ENCODE data around the gene CPA4. TPM values are rescaled to one million over a fixed set of nuclear protein-coding genes. Genes with fewer than 3 reads are reported as not detected.

The CPA4 gene
- total and polyA plus RNA-seq, 2 of the 13 experiments (the other 11 are each of a cell fraction or from before 2014, with no cell fraction given), result 0.20 to 0.22 TPM

DNA sequence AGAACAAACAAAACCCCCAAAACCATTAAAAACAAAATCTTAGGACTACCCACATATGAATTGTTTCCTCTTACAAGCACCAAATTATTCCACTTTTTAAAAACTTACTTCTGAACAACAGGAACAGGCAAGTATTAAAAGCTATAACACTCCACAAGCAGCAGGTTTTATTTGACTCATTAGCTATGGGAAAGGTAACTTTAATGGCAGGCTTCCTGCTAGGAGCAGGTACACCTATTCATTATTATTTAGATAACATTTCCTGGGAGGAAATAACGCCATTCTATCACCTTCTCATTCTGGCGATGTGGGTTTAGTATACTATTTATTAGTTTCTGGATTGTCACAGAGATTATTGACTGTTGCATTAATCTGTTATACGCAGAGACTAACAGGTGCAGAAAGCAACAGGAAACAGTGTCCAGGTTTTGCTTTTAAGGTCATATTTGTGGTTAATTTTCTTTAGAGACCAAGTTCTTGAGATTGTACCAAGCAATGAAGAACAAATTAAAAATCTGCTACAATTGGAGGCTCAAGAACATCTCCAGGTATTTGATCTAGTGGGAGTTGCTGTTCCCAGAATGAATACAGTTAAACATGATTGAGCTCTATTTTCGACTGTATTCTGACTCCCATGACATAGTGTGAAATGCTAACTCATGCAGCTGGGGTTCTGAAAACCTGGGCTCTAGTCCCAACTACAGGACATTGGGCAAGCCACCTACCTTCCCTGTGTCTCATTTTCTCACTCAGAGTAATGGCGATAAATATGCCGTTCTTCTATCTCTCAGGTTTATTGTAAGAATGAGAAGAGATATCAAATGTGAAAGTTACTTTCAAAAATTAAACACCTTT, 24.3 kb upstream of the CPA4 start (continued):
- TF ChIP-seq, protein P1, sequence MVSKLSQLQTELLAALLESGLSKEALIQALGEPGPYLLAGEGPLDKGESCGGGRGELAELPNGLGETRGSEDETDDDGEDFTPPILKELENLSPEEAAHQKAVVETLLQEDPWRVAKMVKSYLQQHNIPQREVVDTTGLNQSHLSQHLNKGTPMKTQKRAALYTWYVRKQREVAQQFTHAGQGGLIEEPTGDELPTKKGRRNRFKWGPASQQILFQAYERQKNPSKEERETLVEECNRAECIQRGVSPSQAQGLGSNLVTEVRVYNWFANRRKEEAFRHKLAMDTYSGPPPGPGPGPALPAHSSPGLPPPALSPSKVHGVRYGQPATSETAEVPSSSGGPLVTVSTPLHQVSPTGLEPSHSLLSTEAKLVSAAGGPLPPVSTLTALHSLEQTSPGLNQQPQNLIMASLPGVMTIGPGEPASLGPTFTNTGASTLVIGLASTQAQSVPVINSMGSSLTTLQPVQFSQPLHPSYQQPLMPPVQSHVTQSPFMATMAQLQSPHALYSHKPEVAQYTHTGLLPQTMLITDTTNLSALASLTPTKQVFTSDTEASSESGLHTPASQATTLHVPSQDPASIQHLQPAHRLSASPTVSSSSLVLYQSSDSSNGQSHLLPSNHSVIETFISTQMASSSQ (IDR thresholded peaks at IDR 0.05; ENCODE audit: low read depth), result no peak
- TF ChIP-seq, protein P1 (CRISPR knock-in tag; IDR thresholded peaks at IDR 0.05; ENCODE audit: borderline replicate concordance), result no peak
- TF ChIP-seq, protein P2, sequence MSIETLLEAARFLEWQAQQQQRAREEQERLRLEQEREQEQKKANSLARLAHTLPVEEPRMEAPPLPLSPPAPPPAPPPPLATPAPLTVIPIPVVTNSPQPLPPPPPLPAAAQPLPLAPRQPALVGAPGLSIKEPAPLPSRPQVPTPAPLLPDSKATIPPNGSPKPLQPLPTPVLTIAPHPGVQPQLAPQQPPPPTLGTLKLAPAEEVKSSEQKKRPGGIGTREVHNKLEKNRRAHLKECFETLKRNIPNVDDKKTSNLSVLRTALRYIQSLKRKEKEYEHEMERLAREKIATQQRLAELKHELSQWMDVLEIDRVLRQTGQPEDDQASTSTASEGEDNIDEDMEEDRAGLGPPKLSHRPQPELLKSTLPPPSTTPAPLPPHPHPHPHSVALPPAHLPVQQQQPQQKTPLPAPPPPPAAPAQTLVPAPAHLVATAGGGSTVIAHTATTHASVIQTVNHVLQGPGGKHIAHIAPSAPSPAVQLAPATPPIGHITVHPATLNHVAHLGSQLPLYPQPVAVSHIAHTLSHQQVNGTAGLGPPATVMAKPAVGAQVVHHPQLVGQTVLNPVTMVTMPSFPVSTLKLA (IDR thresholded peaks at IDR 0.05), result no peak
- TF ChIP-seq, protein P3, sequence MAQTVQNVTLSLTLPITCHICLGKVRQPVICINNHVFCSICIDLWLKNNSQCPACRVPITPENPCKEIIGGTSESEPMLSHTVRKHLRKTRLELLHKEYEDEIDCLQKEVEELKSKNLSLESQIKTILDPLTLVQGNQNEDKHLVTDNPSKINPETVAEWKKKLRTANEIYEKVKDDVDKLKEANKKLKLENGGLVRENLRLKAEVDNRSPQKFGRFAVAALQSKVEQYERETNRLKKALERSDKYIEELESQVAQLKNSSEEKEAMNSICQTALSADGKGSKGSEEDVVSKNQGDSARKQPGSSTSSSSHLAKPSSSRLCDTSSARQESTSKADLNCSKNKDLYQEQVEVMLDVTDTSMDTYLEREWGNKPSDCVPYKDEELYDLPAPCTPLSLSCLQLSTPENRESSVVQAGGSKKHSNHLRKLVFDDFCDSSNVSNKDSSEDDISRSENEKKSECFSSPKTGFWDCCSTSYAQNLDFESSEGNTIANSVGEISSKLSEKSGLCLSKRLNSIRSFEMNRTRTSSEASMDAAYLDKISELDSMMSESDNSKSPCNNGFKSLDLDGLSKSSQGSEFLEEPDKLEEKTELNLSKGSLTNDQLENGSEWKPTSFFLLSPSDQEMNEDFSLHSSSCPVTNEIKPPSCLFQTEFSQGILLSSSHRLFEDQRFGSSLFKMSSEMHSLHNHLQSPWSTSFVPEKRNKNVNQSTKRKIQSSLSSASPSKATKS (CRISPR knock-in tag; IDR thresholded peaks at IDR 0.05), result no peak
- TF ChIP-seq, protein P4, sequence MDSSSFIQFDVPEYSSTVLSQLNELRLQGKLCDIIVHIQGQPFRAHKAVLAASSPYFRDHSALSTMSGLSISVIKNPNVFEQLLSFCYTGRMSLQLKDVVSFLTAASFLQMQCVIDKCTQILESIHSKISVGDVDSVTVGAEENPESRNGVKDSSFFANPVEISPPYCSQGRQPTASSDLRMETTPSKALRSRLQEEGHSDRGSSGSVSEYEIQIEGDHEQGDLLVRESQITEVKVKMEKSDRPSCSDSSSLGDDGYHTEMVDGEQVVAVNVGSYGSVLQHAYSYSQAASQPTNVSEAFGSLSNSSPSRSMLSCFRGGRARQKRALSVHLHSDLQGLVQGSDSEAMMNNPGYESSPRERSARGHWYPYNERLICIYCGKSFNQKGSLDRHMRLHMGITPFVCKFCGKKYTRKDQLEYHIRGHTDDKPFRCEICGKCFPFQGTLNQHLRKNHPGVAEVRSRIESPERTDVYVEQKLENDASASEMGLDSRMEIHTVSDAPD (CRISPR knock-in tag; IDR thresholded peaks at IDR 0.05), result no peak
- TF ChIP-seq, protein P5, sequence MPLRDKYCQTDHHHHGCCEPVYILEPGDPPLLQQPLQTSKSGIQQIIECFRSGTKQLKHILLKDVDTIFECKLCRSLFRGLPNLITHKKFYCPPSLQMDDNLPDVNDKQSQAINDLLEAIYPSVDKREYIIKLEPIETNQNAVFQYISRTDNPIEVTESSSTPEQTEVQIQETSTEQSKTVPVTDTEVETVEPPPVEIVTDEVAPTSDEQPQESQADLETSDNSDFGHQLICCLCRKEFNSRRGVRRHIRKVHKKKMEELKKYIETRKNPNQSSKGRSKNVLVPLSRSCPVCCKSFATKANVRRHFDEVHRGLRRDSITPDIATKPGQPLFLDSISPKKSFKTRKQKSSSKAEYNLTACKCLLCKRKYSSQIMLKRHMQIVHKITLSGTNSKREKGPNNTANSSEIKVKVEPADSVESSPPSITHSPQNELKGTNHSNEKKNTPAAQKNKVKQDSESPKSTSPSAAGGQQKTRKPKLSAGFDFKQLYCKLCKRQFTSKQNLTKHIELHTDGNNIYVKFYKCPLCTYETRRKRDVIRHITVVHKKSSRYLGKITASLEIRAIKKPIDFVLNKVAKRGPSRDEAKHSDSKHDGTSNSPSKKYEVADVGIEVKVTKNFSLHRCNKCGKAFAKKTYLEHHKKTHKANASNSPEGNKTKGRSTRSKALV (CRISPR knock-in tag; IDR thresholded peaks at IDR 0.05), result no peak
- TF ChIP-seq BORCS8-MEF2B (CRISPR knock-in tag; IDR thresholded peaks at IDR 0.05) (no peak), HNRNPUL1 (IDR thresholded peaks at IDR 0.05; ENCODE audit: low read depth, low read length) (no peak), ZNF792 (CRISPR knock-in tag; IDR thresholded peaks at IDR 0.05) (no peak)
